GM18519 (cell line): ENCODE data around the gene SHH.
"Not testable (repeated sequence)": the region's sequence is repeated elsewhere in the genome, so short reads cannot be mapped to it uniquely, and the experiment has no call there.

Experiments
- ATAC-seq: cut with Tn5 transposase; IDR thresholded peaks from one replicate; pipeline ENCODE4 v1.9.1; 2021; ENCODE audit warnings: mild to moderate bottlenecking, moderate library complexity; ENCODE audit not compliant: unreplicated experiment, low FRiP score

SHH gene

DNA sequence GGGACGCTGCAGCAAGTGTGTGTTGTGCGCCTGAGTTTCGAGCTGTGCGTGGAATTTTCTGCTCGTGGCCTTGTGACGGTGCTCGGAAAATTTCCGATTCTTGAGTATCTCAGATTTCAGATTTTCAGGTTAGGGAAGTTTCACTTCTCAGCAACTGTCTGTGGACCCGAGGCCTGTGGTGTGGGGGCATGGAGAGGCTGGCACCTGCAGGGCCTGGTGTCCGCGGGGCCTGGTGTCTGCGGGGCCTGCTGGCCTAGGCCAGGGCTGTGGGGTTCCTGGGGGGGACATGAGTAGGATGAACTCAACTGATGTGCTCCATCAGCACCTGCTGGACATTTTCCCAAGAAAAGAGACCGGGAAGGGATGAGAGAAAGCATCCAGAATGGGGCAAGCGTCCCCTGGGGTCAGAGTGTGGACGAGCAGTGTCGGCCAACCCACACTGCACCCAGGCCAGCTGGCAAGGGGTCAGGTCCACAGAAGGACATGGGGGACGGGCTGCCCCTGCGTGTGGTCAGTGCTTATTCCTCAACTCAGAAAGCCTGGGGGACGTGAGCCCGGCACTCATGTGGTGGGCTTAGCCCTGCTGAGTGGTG lies 31.3 kb upstream of the SHH start:
- ATAC-seq: no peak

DNA sequence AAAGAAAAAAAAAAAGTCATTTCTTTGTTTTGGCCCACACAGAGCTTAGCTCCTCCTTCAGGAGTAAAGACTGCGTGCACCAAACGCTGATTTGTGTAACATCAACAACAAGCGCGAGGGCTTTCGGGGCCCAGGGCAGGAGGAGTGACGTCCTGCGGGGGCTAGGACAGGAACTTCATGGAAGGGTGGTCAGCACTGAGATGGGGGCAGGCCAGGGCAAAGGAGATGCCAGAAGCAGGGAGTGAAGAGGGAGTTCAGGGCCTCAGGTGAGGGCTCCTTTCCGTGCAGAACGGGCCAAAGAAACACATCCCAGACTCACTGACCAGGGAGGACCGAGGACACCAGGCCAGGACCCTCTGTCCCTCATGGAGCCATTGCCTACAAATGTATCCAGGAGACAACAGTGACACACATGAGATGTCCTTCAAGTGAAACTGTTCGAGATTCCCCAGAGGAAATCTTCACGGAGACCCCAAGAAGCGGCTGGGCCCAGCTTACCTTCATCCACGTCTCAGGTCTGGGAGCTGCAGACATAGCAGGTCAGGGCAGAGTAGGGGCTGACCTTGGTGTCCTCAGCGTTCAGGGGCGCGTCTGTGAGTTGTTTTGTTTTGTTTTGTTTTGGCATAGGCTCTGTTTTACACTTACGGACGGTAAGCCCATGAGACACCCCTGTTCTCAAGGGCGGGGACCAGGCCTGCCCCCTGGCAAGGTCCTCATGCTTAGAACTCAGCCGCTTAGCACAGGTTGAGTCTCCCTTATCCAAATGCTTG lies 30.4 kb upstream of the SHH start:
- no peak for ATAC-seq

DNA sequence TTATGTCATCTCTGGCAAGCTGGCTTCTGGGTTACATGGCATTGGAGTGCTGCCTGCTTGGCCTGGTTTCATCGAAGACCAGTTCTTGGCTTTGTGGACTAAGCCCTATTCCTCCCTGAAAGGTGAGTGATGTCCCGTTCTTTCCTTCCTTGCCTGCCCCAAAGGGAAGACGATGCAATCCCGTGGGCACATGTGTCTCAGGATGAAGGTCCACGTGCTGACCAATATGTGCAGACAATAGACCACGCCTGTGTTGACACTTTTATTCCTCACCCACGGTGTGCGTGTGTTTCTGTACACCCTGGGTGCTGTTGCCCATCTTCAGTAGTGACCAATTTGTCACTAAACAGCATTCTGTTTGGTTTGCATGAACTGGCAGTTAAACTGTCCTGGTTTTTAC lies 28.6 kb upstream of the SHH start:
- ATAC-seq: no peak

DNA sequence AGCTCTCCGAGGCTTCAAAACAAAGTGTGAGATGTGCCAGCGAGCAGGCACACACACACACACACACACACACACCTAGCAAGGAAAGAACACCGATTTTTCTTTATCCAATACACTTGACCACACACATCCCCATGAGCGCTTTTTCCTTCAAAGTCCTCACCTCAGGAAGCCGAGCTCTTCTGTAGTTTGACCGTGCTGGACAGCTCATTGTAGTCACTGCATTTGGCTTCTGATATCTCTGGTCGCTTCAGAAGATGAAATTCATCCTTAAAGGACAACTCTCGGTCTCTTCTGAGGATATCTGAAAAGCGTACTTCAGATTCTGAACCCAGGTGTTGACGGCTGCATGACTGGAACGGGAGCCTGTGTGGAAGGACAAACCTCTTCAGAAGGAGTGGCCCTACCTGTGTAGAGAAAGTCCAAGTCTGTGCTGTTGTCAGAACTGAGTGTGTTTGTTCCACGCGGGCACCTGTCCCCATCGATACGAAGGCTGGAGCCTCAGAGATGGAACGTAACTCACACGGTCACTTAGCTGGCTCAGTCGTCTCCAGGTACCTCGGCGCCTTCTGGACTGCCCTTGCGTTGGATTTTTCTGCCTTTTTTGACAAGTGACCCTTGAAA lies 28.1 kb upstream of the SHH start:
- no peak for ATAC-seq

DNA sequence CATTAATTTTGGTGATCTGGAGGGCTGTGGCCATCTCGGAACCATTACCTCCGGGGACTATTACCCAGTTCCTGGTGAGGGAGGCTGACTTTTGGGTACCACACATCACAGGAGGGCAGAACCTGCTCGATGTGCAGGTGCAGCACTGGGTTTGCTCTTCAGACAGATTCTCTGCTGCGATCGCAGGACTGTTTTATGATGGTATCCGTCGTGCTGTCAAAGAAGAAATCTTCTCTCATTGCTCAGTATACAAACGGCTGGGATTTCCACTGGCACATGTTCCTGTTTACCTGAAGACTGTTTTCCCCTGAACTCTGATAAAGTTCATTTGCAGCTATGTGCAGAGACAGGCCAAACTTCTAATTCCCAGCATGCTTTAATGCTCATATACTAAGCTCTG lies 27.2 kb upstream of the SHH start:
- ATAC-seq: no peak

DNA sequence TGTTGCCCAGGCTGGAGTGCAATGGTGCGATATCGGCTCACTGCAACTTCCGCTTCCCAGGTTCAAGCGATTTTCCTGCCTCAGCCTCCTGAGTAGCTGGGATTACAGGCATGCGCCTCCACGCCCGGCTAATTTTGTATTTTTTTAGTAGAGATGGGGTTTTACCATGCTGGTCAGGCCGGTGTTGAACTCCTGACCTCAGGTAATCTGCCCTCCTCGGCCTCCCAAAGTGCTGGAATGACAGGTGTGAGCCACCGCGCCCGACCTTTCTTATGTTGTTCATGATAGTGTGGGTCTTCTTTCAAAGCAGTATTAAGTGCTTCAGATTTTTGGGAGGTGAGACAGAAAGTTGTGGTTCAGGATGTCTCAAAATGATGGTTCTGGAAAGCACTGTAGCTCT lies 26.0 kb upstream of the SHH start:
- ATAC-seq: not testable (repeated sequence)

DNA sequence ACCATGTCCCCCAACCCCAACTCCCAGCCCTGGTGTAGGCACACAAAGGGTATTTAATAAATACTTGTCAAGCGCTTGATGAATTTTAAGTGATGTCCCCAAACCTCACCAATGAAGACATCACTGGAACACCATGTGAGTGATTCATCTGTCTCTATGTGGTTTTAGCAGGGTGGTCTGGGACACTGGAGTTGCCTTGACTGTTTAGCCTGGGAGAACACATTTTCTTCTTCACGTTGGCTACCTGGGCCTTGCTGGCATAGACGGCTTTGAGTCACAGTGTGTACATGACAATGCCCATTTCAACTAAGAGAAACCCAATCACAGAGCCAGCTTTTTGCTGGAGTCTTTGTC lies 24.8 kb upstream of the SHH start:
- no peak for ATAC-seq

DNA sequence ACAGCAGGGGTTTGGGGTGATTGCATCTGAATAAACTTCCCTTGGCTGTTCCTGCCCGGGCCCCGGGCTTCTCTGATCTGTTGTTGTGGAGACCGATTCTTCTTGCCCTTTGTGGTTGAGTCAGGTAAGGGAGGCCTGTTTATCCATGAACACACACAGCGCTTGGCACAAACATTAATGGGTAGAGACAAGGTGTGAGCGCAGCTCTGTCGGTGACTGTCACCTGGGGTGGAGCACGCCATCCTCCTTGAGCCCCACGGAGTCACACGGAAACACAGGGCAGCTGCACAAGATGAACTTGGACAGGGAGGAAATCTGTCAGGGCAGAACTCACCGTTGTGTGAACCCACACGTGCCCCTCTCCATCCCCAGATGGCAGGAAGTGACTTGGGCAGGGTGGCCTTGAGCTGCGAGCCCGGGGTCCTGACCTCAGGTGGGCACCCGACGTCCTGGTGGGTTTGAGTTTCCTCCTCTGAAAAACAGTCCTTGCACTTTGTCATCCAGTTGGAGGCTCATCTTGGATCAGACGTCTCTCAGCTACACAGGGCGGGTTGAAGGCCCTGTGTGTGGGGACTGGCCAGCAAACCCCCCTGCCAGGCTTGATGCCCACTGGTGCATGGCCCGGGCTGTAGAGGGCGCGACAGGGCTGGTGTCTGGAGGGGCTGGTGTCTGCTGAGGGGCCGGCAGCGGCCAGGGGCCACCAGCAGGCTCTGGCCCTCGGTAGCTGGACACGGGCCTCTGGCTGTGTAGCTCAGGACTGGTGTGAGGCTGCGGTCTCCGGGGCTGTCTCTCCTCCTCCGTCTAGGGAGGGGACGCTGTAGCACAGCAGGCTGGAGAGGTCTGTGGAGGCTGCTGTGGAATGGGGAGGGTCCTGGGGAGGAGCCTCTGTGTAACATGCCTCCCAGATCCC lies 24.2 kb upstream of the SHH start:
- ATAC-seq: no peak

DNA sequence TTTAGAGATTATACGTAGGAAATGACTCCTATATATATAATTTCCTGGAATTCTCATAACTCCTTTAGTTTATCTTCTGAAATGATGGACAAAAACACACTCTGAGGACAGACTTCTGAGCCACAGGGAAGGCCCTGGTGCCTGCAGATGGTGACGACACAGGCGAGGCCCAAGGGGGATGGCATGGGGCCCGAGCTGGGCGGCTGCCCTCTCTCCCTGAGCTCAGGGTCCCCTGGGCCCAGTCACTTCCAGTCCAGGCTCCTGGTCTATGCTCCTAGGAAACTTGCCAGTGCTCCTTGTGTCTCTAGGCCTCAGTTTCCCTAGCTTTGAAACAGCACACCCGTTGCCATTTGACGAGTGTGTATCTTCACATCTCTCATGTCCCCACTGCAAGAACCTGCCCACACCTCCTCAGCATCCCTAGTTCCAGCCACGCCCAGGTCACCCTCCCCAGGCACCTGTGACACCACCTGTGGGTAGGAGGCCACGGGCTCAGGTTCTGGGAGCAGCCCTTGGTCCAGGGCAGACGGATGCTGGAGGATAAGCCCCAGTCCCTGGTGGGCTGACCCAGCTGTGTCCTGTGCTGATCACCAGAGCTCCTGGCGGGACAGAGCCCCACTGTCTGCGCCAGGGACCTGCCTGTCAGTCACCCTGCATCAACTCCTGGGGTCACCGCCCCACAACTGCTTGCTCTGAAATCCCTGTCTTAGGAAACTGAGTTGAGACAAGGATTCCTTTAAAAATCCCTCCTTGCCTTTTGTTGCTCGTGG lies 23.4 kb upstream of the SHH start:
- ATAC-seq: no peak

DNA sequence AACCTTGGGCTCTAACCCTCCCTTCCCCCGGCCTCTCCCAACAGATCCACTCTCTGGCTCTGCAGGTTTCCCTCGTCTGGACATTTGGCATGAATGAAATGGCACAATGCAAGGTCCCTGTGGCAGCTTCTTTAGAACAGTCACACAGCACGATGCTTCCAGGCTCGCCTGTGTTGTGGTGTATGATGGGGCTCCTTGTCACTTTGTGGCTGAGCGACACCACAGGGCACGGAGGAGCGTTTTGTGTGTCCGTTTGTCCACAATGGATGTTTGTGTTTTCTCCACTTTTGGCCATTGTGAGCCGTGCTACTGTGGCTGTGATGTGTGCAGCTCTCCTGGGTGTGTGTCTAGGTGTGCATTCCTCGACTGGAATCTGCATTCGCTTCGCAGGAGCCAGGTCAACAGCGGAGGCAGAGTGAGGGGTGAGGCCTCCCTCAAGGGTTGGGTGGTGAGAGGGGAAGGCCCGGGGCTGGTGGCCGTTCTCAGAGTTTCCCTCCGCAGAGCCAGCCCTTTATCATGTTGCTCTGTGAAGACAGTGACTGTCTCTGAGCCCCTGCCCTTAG lies 22.3 kb upstream of the SHH start:
- ATAC-seq: no peak

DNA sequence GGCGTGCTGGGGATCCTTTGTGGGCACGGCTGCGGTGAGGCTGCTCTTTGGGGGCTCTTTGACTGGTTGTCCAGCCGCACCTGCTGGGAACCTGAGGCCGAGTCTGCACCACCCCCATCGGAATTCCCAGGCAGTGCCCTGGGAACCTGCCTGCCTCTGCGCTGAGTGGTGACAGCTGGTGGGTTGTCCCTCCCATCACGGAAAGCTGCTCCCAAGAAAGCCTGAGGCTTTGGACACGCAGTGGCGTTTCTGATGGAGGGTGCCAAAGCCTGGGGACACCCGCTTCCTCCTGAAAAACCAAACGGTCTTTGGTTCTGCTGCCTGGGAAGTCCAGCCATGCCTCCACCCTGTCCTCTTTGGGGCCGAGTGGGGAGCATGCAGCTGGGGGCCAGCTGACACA lies 21.4 kb upstream of the SHH start:
- no peak for ATAC-seq

DNA sequence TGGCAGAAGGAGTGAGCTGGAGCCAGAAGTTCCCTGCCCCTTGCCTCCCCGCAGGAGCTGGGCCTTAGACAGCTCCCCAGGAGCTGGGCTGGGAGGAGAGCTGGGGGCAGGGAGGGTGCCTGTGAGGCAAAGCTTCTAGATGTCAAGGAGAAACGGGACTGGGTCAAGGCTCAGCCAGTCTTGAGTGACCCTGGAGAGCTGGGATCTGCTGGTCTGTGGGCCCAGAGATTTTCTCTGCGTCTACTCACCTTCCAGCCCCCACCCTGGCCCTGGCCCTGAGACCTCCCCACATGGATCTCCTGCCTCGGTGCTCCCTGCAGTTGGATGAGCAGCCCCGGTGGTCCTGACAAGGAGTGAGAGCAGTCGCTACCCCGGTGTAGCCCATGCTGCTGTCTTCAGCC lies 20.3 kb upstream of the SHH start:
- ATAC-seq: no peak

DNA sequence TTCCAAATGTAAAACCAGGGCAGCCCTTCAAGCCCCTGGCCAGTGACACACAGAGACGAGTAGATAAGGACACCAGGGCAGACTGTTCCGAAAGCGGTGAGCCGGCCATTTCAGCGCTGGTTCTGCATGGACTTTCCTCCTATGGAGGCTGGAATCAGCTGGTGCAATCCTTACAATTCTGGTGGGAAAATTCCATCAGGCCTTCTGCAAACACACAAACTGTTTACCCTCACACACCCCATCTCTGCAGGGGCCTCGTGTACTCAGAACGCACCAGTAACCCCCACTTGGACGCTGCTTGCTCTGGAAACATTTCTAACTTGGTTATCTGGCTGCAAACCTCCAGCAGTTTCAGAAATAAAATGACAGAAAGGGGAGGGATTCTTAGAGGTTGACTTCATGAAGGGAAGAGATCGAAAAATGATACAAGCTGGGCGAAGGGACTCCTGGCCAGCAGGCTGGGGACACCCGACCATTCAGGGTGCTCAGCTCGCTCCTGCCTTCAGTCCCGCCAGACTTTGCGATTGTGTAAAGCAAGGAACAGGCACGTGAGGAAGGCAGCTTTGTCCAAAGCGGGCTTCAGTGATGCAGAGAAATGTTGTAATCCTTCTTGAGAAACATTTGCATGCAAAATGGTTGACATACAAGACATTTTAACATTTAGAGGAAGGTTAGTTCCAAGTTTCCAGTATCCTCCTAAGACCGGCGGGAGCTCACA lies 19.7 kb upstream of the SHH start:
- no peak for ATAC-seq

DNA sequence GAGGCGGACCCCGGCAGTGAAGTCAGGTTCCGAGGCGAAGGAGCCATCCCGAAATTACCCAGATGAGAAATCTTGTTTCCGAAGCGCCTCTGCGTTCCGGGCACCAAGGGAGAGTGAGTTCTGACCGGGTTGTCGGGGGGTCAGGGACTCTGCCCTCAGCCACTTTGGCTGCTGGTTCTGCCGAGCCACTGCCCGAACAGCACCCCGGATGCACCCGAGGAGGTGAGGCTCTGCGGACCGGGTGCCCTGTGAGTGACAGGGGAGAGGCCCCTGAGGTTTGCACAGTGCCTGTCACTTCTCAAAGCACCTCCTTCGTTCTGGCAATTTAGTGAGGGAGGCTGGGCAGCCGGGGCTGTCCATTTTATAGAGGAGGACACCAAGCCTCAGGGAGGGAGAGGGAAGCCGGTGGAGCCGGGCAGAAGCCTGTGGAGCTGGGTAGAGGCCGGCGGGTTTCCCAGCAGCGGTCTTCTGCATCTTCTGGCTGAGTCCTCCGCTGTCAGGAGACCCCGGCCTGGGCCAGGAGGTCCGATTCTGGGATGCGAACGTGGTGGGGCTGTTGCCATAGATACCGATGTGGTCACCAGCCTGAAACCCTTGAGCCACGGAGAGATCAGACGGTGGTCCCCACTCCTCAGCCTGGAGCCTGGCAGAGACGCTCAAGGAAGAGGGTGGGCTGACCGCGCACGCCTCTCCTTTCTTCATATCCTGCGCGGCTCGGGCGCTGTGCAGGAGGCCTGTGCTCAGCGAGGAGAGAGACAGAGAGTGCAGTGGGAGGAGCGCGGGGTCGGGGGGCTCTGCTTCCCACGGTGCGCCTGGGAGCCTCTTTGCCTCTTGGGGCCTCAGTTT lies 18.9 kb upstream of the SHH start:
- no peak for ATAC-seq

DNA sequence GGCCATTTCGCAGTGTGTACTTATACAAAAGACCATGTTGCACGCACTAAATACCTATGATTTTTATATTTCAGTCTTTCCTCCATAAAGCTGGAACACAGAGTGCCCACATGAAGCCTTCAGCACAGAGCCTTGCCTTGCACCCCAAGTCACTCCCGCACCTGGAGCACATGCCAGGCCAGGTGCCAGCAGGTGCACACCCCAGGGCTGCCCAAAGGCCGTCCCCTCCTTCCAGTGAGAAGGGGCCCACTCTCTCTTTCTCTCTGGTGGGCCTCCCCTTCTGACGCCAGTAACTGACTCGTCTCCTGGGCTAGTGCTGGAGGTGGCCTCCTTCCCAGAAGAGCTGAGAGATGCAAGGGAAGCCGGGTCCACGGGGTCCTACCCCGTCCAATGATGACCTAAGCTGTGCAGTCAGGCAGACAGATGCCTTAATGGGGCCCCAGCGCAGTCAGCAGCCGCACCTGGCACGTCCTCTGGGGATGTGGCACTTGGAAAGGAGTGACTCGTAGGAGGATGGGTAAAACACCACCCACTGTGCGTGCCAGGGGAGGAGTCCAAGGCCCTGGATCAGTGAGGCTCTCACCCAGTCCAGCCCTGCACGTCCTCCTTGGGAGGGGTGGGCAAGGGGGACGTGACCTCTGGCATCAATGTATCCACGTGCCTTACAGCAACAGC lies 17.7 kb upstream of the SHH start:
- no peak for ATAC-seq

DNA sequence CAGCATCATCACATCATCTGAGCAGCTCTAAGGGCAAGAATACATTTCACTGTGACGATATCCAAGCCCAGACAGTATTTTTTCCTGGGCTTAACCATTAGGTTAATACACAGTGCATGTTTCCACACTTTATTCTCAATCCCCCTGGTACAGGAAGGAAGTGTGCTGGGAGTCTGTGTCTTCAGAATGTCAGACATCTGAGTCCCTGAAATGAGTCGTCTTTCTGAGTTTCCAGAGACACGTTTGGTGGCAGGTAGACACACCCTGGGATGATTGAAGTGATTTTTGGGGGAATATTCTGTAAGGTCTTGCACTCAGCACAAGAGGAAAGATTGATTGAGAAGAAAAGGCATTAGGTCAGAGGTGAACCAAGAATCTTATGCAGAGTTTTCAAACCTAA lies 13.1 kb upstream of the SHH start:
- ATAC-seq: no peak

DNA sequence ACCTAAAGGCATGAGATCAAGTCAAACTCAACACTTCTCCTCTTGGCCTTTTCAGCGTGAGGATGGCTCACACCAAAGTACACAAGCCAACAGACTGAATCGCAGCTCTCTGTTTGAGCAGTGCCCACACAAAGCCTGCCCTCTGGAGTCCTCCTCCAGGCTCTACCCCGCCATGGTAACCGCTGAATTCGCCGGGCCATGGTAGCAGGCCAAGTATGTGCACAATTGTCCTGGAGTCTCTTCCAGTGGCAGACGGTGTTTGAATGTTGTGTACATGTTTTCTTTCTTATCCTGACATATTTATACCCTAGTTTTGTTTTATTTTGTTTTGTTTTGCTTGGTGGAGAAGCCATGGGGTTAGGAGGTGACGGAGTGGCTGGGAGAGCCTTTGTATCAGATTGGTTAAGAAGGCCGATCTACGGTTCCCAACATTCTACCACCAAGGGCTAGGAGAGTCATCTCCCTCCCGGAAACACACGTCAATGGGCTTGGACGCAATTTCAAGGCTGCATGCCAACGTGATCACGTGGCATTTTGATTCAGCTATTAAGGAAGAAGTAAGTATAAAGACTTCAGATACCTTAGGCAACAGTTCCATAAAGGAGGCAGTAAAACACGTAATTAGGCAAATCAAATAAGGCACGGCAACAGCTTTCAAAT lies 12.1 kb upstream of the SHH start:
- no peak for ATAC-seq

DNA sequence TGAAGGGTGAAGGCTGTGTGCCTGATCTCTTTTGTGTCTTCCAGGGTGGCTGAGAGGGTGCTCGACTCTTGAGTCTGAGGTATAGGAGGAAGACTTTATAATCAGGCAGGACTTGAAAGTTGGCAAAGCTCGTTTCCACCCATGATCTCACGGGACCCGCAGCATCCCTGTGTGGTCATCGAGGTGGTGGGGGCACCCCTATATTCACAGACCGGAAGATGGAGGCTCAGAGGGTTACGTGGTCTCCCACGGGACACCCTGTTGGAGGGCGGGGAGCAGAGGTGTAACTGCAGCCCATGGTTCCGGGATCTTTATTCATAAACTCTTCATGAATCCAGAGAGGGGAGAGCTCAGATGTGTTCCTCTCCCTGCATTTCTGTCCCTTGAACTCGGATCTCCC lies 9.6 kb upstream of the SHH start:
- no peak for ATAC-seq
